ENCODE measurements around the gene ABHD1. TPM values are rescaled to one million over a fixed set of nuclear protein-coding genes. Genes with fewer than 3 reads are reported as not detected.

The ABHD1 gene
- polyA plus RNA-seq, 1 donor (not counting 4 experiments of a cell fraction or from before 2014, with no cell fraction given): not detected

- Histone ChIP-seq H3K36me3 (ENCODE audit: control insufficient read depth in 2 of 2, extremely low read depth in 1 of 2, insufficient read depth in 2 of 2, low read length in 2 of 2) (no peaks in the 10 kb centered on the region), H3K27me3 (ENCODE audit: control insufficient read depth, extremely low read depth, insufficient read depth, low read length) (peaks cover 9% of the 10 kb centered on the region), H3K79me2 (ENCODE audit: control insufficient read depth, insufficient read depth, low read length) (no peaks in the 10 kb centered on the region), H2AFZ (ENCODE audit: control insufficient read depth, low read length) (no peak overlapping the region), H3K4me3 (ENCODE audit: control insufficient read depth in 2 of 3, extremely low read depth in 1 of 3, insufficient read depth in 2 of 3, low read depth in 1 of 3, low read length in 3 of 3) (no peak overlapping the region), H4K20me1 (ENCODE audit: control insufficient read depth, extremely low read depth, insufficient read depth, low read length) (peaks cover 4% of the 10 kb centered on the region), H3K9me3 (ENCODE audit: control insufficient read depth, low read depth, low read length) (no peaks in the 10 kb centered on the region), H3K9ac (ENCODE audit: control insufficient read depth, extremely low read depth, insufficient read depth, low read length) (no peak overlapping the region), H3K27ac (ENCODE audit: control insufficient read depth, insufficient read depth, low read length) (no peak overlapping the region), H3K9me1 (ENCODE audit: control insufficient read depth, extremely low read depth, insufficient read depth, low read length) (no peaks in the 10 kb centered on the region), H3K4me2 (ENCODE audit: control insufficient read depth, extremely low read depth, insufficient read depth, low read depth, low read length) (no peak overlapping the region), H3K4me1 (ENCODE audit: control insufficient read depth, extremely low read depth, insufficient read depth, low read length) (peaks cover 4% of the 10 kb centered on the region)
- no peak for TF ChIP-seq EZH2 (IDR thresholded peaks at IDR 0.05; ENCODE audit: low read length)
- TF ChIP-seq CTCF (optimal IDR thresholded peaks at IDR 0.05 in 1 of 3, IDR thresholded peaks at IDR 0.05 in 1 of 3, conservative IDR thresholded peaks at IDR 0.05 in 1 of 3; ENCODE audit: extremely low read depth in 1 of 3, insufficient read depth in 2 of 3, low read length in 3 of 3): no peak
- FAIRE-seq (no peak), DNase-seq (ENCODE audit: low read depth, low spot score) (no peak)
- dilution Hi-C loops (cut with MboI; ENCODE audit: extremely low pct_ligation_motif_present, low sequenced_read_pairs): no loop called here
Observed at GRCh38 chr2:27100036-27100435, 23.6 kb upstream of the ABHD1 start.

GRCh38 chr2:27102329-27102728, 21.3 kb upstream of the ABHD1 start:
- TF ChIP-seq EZH2 (IDR thresholded peaks at IDR 0.05; ENCODE audit: low read length) (no peak), CTCF (optimal IDR thresholded peaks at IDR 0.05 in 1 of 3, IDR thresholded peaks at IDR 0.05 in 1 of 3, conservative IDR thresholded peaks at IDR 0.05 in 1 of 3; ENCODE audit: extremely low read depth in 1 of 3, insufficient read depth in 2 of 3, low read length in 3 of 3) (no peak)
- dilution Hi-C loops (cut with MboI; ENCODE audit: extremely low pct_ligation_motif_present, low sequenced_read_pairs): no loop called here
- Histone ChIP-seq H3K4me3 (ENCODE audit: control insufficient read depth in 2 of 3, extremely low read depth in 1 of 3, insufficient read depth in 2 of 3, low read depth in 1 of 3, low read length in 3 of 3) (no peak overlapping the region), H3K27ac (ENCODE audit: control insufficient read depth, insufficient read depth, low read length) (no peak overlapping the region), H3K9ac (ENCODE audit: control insufficient read depth, extremely low read depth, insufficient read depth, low read length) (no peak overlapping the region), H3K4me2 (ENCODE audit: control insufficient read depth, extremely low read depth, insufficient read depth, low read depth, low read length) (no peak overlapping the region), H3K79me2 (ENCODE audit: control insufficient read depth, insufficient read depth, low read length) (no peaks in the 10 kb centered on the region), H3K4me1 (ENCODE audit: control insufficient read depth, extremely low read depth, insufficient read depth, low read length) (no peaks in the 10 kb centered on the region), H3K27me3 (ENCODE audit: control insufficient read depth, extremely low read depth, insufficient read depth, low read length) (peaks cover 9% of the 10 kb centered on the region), H3K36me3 (ENCODE audit: control insufficient read depth in 2 of 2, extremely low read depth in 1 of 2, insufficient read depth in 2 of 2, low read length in 2 of 2) (no peaks in the 10 kb centered on the region), H3K9me3 (ENCODE audit: control insufficient read depth, low read depth, low read length) (no peaks in the 10 kb centered on the region), H2AFZ (ENCODE audit: control insufficient read depth, low read length) (no peak overlapping the region), H3K9me1 (ENCODE audit: control insufficient read depth, extremely low read depth, insufficient read depth, low read length) (no peaks in the 10 kb centered on the region), H4K20me1 (ENCODE audit: control insufficient read depth, extremely low read depth, insufficient read depth, low read length) (peaks cover 4% of the 10 kb centered on the region)
- DNase-seq (ENCODE audit: low read depth, low spot score): no peak
- no peak for FAIRE-seq
